ENCODE measurements around the gene SGTB. TPM values are rescaled to one million over a fixed set of nuclear protein-coding genes. Genes with fewer than 3 reads are reported as not detected.

SGTB gene
- total and polyA plus RNA-seq, 2 of the 8 experiments (the other 6 are each of a cell fraction or from before 2014, with no cell fraction given) = 2.2 to 18.7 TPM

DNA sequence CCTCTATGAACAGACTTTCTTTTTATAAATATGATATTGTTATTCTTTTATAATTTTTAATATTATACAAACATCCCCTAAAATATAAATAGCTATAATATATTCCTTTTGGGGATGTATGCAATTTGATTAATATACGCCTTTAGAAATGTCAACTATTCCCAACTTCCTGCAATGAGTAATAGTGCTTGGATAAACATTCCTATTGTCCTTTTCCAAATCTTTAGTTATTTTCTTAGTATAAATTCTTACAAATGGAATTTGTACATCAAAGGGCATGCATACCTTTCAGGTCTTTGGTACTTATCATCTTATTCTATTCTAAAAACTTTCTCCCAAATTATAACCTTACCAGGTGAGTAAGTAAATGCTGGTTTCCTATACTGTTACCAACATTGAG lies 6.3 kb upstream of the SGTB start:
- DNase-seq (ENCODE audit: low read depth in 1 of 2, low spot score in 2 of 2) = no peak
- CTCF ChIA-PET (ENCODE audit: partially characterized antibody) = interaction anchor here (0.6 to 1.4 kb wide), 2 partner anchors 103 to 578 kb away, joined by 3 read pairs; no protein-coding TSS in a partner anchor

More for the DNA sequence above, 6.3 kb upstream of the SGTB start:
- no peak overlapping the region for H2BK120ac ChIP-seq (replicated peaks; ENCODE audit: low read depth, low read length)
- H2AFZ ChIP-seq (ENCODE audit: low read length) = no peak overlapping the region
- H4K8ac ChIP-seq (ENCODE audit: extremely low read depth, insufficient read depth, low read length) = no peak overlapping the region
- H2BK12ac ChIP-seq (ENCODE audit: low read depth, low read length) = no peak overlapping the region
- H3K27me3 ChIP-seq (replicated peaks in 1 of 4; ENCODE audit: control insufficient read depth in 3 of 4, extremely low read depth in 1 of 4, insufficient read depth in 3 of 4, low read length in 3 of 4) = no peaks in the 10 kb centered on the region
- H3K4me1 ChIP-seq (replicated peaks in 1 of 4; ENCODE audit: control insufficient read depth in 3 of 4, insufficient read depth in 4 of 4, low read length in 3 of 4) = peaks cover 0 to 3% (median 0%) of the 10 kb centered on the region in 4 experiments; a peak in 2 of 7 replicates
- no peak overlapping the region for H3K56ac ChIP-seq (replicated peaks; ENCODE audit: insufficient read length, low read depth, low read length)
- no peak overlapping the region for H3K18ac ChIP-seq (ENCODE audit: extremely low read depth, low read length)
- H3K14ac ChIP-seq (ENCODE audit: insufficient read length) = no peak overlapping the region
- H2BK20ac ChIP-seq (ENCODE audit: low read length) = no peak overlapping the region
- H4K5ac ChIP-seq (ENCODE audit: insufficient read length, low read depth, low read length) = no peak overlapping the region
- H4K20me1 ChIP-seq (replicated peaks in 1 of 2; ENCODE audit: control insufficient read depth in 1 of 2, insufficient read depth in 2 of 2, low read length in 2 of 2) = peaks cover 10 to 13% of the 10 kb centered on the region in 2 experiments
- no peak overlapping the region for H3K9ac ChIP-seq (replicated peaks in 1 of 4; ENCODE audit: extremely low read depth in 1 of 4, low read depth in 3 of 4, low read length in 3 of 4)
- H3K9me3 ChIP-seq (ENCODE audit: insufficient read depth in 2 of 2, low read depth in 1 of 2, low read length in 1 of 2) = no peaks in the 10 kb centered on the region
- H4K91ac ChIP-seq (replicated peaks; ENCODE audit: insufficient read length, low read length) = no peak overlapping the region
- H3K4me3 ChIP-seq (ENCODE audit: extremely low read depth in 1 of 4, insufficient read depth in 2 of 4, low read depth in 3 of 4, low read length in 4 of 4) = no peak overlapping the region
- H3K27ac ChIP-seq (ENCODE audit: low read depth, low read length) = no peak overlapping the region
- H3K23ac ChIP-seq (ENCODE audit: insufficient read length) = no peak overlapping the region
- FAIRE-seq = no peak
- 100% methylated on average over 1 of the region's 1 CpG; no CpG with 5 or more reads in 1 of the 2 experiments for WGBS, 2 experiments (ENCODE audit: extremely low coverage in 1 of 2, insufficient coverage in 1 of 2, insufficient read length in 1 of 2, insufficient replicate concordance in 2 of 2, low coverage in 1 of 2, low lambda C conversion rate in 2 of 2, missing lambda C conversion rate in 1 of 2)
- no peak overlapping the region for H2AK5ac ChIP-seq (ENCODE audit: low read depth, low read length)
- H3K4me2 ChIP-seq (ENCODE audit: insufficient read depth in 1 of 2, low read depth in 2 of 2, low read length in 2 of 2) = no peak overlapping the region
- H3K36me3 ChIP-seq (ENCODE audit: control insufficient read depth in 2 of 4, insufficient read depth in 4 of 4, low read length in 3 of 4) = no peaks in the 10 kb centered on the region; a peak in 1 of 8 replicates
- peaks cover 21 to 86% of the 10 kb centered on the region in 2 experiments for H3K79me2 ChIP-seq (ENCODE audit: control insufficient read depth in 1 of 2, insufficient read depth in 2 of 2, low read length in 2 of 2)
- H2BK5ac ChIP-seq (ENCODE audit: low read depth, low read length) = no peak overlapping the region
- H2BK15ac ChIP-seq (ENCODE audit: low read length) = no peak overlapping the region
- peaks cover 7% of the 10 kb centered on the region; the same call in 1 of the 2 replicates for H3K79me1 ChIP-seq (ENCODE audit: low read depth, low read length)
- 0 out of 2 replicates have a peak, but pooled peaks cover 1% of the 10 kb centered on the region for H3K23me2 ChIP-seq (ENCODE audit: low read depth, low read length)
- TF ChIP-seq SP4 (IDR thresholded peaks at IDR 0.05; ENCODE audit: low read length) = no peak
- no peak for TF ChIP-seq SP2 (IDR thresholded peaks at IDR 0.05; ENCODE audit: low read length)
- TF ChIP-seq POLR2AphosphoS5 (IDR thresholded peaks at IDR 0.05; ENCODE audit: low read depth, low read length) = no peak
- TF ChIP-seq, protein P1, sequence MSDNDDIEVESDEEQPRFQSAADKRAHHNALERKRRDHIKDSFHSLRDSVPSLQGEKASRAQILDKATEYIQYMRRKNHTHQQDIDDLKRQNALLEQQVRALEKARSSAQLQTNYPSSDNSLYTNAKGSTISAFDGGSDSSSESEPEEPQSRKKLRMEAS (IDR thresholded peaks at IDR 0.05) = no peak
- TF ChIP-seq RFX5 (IDR thresholded peaks at IDR 0.05; ENCODE audit: borderline replicate concordance, low read depth, low read length) = no peak
- TF ChIP-seq SUZ12 (IDR thresholded peaks at IDR 0.05; ENCODE audit: low read length) = no peak
- TF ChIP-seq JUN (IDR thresholded peaks at IDR 0.05; ENCODE audit: low read depth, low read length) = no peak
- TF ChIP-seq GTF2F1 (IDR thresholded peaks at IDR 0.05; ENCODE audit: borderline replicate concordance, low read depth, low read length) = no peak
- no peak for TF ChIP-seq POU5F1 (IDR thresholded peaks at IDR 0.05; ENCODE audit: low read depth, low read length)
- no peak for TF ChIP-seq EP300 (IDR thresholded peaks at IDR 0.05; ENCODE audit: borderline replicate concordance in 1 of 2, low read depth in 2 of 2, low read length in 2 of 2)
- no peak for TF ChIP-seq JUND (IDR thresholded peaks at IDR 0.05; ENCODE audit: low read length)
- TF ChIP-seq EZH2 (IDR thresholded peaks at IDR 0.05; ENCODE audit: low read depth, low read length, severe bottlenecking) = no peak
- no peak for TF ChIP-seq MAFK (IDR thresholded peaks at IDR 0.05; ENCODE audit: low read depth, low read length)
- no peak for TF ChIP-seq TCF12 (IDR thresholded peaks at IDR 0.05; ENCODE audit: low read depth, low read length)
- POLR2A ChIA-PET (ENCODE audit: partially characterized antibody) = interaction anchor here (0.8 to 1.2 kb wide), 2 partner anchors 12 to 17 kb away, joined by 3 read pairs; no protein-coding TSS in a partner anchor
- no peak overlapping the region for H3K4ac ChIP-seq (replicated peaks; ENCODE audit: insufficient read length, low read depth, low read length)
